Measurements from ENCODE around the gene LANCL2.
"Not testable (repeated sequence)": the region's sequence is repeated elsewhere in the genome, so short reads cannot be mapped to it uniquely, and the experiment has no call there.

LANCL2 gene

GRCh38 chr7:55409482-55410225, 44.5 kb downstream of the LANCL2 start:
- DNase-seq = peak; percentile 61

GRCh38 chr7:55410667-55411239, 45.6 kb downstream of the LANCL2 start:
- DNase-seq = no peak

GRCh38 chr7:55411844-55412243, 46.7 kb downstream of the LANCL2 start:
- no peak for DNase-seq

GRCh38 chr7:55413442-55413841, 48.3 kb downstream of the LANCL2 start:
- no peak for DNase-seq

GRCh38 chr7:55415173-55415778, 50.1 kb downstream of the LANCL2 start:
- peak; percentile 79 for DNase-seq

GRCh38 chr7:55417456-55417855, 52.3 kb downstream of the LANCL2 start:
- not testable (repeated sequence) for DNase-seq

GRCh38 chr7:55420530-55420929, 55.4 kb downstream of the LANCL2 start:
- peak; percentile 34 for DNase-seq

- DNase-seq = no peak
Measured at GRCh38 chr7:55423277-55423711, 58.2 kb downstream of the LANCL2 start.

- no peak for DNase-seq
Measured at GRCh38 chr7:55423891-55424290, 58.8 kb downstream of the LANCL2 start.

GRCh38 chr7:55425141-55425752, 60.1 kb downstream of the LANCL2 start:
- DNase-seq = peak; percentile 77

GRCh38 chr7:55426676-55427075, 61.5 kb downstream of the LANCL2 start:
- no peak for DNase-seq

GRCh38 chr7:55427342-55427741, 62.2 kb downstream of the LANCL2 start:
- no peak for DNase-seq

- DNase-seq = no peak
Measured at GRCh38 chr7:55427800-55428199, 62.7 kb downstream of the LANCL2 start.

GRCh38 chr7:55429835-55430499, 64.8 kb downstream of the LANCL2 start:
- no peak for DNase-seq

- DNase-seq = no peak
Measured at GRCh38 chr7:55431898-55432297, 66.8 kb downstream of the LANCL2 start.

GRCh38 chr7:55432506-55432905, 67.4 kb downstream of the LANCL2 start:
- DNase-seq = no peak

- DNase-seq = peak; percentile 32
Measured at GRCh38 chr7:55432939-55433784, 68.0 kb downstream of the LANCL2 start.

GRCh38 chr7:55435466-55435865, 70.3 kb downstream of the LANCL2 start:
- no peak for DNase-seq

GRCh38 chr7:55436457-55436856, 71.3 kb downstream of the LANCL2 start:
- DNase-seq = no peak

GRCh38 chr7:55437375-55437774, 72.2 kb downstream of the LANCL2 start:
- DNase-seq = no peak

GRCh38 chr7:55438085-55438756, 73.1 kb downstream of the LANCL2 start:
- no peak for DNase-seq
